NCI-H2081 (cell line): Measurements from ENCODE around the gene TTC7B.
A peak's percentile ranks its signal among the peaks of the same experiment; 100 is the strongest.

ENCODE experiments used
- DNase-seq, 2 experiments: peaks; one replicate each; lab custom pipeline; 2025; lab: John Stamatoyannopoulos, UW

TTC7B gene

DNA sequence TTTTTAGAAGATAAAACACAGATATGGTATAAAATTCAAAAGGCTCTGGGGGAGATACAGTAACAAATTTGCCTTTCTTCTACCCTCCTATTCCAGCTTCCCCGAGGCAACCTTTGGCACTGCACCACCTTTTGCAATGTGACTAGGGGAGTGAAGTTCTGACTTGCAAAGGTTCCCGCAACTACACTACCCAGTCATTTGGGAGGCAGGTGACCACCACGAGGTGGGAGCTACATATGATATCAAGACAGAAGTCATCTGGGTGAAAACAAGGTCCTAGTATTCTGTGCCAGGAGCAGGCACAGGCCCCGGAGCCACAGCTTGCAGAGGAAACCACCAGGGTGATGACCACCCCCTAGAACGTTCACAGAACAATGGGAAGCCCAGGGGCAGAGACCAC lies 141.5 kb downstream of the TTC7B start:
- no peak for DNase-seq

DNA sequence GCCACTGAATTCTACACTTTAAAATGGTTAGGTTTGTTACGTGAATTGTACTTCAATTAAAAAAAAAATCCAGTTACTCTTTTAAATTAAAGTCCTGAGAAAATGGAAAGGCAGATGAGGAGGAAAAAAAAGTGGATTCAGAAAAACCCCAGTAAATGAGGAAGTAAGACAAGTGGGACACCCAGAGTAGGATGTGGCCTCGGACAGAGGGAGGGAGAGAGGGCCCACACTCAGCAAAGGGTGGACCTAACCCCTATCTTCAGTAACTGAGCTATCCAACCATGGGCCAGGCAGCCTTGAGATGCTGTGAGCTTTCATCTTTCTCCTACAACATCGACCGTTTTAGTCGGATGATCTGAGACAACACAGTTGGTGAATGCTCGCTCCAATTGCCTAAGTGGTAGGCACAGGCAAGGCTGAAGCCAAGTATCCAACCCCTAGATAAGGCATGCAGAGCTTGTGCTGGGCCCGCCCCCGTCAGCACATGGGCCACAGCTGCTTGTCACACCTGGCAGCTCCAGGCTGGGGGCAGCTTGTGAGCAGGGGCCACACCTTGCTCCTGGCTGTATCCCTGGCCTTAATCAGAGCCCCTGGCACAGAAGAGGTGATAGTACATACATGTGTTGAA lies 142.1 kb downstream of the TTC7B start:
- DNase-seq, result no peak

DNA sequence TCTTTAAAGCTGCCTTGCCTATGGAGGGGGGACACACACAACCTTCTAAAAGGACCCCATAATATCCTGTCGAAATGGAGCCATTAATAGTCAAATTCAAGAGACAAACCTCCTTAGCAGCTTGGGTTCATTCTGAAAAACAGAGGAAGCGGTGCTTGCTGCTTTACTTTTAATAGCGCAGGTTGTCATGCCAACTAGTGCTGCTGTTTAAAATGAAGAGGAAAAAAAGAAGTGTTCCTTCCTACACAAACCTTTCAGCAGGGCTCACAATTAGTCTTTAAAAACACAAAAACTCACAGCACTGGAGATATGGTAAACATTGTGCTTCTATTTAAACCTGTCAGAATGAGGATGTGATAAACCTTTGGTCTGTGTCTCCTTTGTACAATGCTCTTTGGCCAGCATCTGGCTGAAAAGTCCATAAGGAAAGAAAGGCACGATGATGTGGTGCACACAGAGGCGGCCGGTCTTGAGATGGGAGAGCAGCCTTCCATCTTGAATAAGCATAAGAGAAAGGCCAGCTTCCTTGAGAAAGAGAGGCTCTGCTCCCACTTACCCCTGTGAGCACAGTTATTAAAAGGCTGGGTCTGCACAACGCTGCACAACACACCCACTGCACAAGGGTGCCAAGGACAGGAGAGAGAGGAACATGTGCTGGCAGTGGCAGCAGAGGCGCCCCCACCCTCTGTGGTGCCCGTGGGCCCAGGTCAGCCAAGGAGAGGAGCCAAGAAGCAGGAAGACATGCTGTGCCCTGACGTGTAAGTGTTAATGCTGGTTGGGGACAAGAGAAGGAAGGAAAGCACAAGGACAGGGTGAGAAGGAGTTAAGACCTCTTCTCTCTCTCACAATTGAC lies 144.6 kb downstream of the TTC7B start:
- peak; percentile 16 to 41 for DNase-seq

DNA sequence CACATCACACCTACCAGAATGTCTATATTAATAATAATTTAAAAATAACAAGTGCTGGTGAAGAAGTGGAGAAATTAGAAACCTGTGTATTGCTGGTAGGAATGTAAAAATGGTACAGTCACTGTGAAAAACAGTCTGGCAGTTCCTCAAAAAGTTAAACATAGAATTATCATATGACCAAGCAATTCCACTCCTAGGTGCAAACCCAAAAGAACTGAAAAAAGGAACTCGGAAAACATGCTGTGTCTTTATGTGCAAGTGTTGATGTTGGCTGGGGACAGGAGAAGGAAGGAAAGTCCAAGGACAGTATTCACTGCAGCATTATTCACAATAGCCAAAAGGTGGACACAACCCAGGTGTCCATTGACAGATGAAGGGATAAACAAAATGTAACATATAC lies 146.5 kb downstream of the TTC7B start:
- no peak for DNase-seq

DNA sequence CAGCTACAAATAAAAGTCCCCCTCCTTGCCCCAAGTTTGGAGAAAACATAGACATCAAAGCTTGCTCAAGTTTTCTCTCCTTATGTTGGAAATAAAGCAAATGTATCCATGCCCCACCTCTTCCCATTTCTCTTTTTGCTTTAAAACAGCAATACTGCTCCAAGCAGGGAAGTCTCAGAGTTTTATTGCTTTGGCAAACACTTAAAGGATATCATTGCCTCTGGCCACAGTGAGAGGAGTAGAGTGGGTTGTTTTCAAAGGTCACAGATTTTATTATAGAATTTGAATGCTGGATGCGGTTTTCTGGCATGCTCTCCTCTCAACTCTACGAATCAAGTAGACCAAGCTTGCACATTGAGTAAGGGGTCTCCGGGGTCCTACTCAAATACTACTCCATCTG lies 149.7 kb downstream of the TTC7B start:
- DNase-seq, result no peak

DNA sequence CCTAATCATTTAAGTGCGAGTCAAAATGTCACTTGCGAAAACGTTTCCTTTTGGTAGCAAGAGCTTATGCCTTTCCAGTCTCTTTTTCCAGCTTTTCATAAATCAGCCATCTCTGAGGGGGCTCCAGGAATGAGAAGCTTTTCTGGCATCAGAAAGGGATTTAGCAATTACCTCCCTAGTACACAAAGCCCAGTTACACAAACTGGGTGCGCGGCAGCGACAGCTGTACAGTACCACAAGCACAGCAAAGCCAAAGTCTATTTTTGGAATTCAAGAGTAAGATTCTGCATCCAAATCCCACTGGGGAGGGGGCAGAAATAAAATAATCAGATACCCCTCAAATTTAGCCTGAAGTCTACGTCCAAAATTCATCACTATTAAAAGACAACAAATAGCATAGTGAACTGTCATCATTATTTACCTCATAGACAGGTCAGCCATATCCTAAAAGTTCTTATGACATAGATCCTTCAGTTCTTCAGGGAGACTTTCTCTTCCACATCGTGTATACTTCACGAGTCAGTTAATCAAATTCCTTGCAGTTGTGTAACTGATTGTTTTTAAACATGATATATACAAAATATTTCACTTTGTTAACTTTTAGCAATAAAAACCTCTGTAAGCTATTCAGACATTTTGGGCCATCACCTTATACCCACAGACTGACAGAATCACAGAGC lies 150.8 kb downstream of the TTC7B start:
- peak in 1 of 2 experiments; percentile 26 for DNase-seq

DNA sequence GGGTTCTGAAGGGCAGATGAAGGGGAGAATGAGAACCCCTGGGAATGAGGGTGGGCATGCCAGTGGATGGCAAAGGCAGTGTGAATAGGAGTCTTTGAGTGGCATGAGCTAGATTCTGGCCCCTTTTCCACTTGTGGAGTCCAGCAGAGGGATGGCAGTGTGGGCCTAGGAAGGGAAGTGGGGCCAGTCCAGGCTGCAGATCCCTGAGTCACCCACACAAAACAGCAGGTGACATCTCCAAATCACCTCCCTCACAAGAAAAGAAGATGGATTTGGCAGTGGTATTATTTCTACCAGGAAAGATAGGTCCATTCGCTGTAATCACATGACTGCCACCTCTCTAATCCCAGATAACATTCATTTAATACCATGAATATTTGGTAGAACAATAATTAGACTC lies 151.3 kb downstream of the TTC7B start:
- no peak for DNase-seq

DNA sequence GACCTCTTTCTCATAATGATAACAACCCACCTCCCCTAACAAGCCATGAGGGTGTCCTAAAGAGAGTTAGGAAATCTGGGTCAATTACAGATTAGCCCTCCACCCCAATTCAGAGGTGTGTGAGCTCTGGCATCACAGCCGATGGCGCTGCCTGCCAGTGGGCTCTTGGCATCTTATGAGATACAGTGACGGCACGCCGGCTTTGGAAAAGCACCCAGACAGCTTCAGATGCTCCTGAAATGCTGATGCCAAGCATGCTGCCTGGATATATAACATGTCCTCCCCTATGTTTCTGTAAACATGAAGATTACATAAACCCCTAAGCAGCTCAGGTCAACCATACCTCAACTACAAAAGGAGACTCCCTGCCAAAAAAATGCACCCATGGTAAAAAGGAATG lies 152.6 kb downstream of the TTC7B start:
- DNase-seq, result no peak

DNA sequence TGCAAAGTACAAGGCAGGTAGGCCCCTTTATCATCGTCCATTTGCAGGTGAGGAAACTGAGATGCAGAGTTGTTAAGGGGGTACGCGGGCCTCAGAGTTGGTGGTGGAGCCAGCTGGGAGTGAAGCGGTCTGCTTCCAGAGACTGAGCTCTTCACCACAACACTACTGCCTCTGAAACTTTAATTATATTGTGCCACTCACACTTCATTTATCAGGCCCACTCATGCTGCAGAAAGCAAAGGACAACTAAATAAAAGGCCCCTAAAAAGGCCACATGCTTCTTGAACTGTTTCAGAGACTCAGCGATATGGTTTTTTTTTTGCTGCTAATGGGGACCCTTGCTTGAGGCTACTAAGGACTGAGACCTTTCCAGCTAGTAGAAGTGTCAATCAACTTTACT lies 153.1 kb downstream of the TTC7B start:
- DNase-seq, result no peak

DNA sequence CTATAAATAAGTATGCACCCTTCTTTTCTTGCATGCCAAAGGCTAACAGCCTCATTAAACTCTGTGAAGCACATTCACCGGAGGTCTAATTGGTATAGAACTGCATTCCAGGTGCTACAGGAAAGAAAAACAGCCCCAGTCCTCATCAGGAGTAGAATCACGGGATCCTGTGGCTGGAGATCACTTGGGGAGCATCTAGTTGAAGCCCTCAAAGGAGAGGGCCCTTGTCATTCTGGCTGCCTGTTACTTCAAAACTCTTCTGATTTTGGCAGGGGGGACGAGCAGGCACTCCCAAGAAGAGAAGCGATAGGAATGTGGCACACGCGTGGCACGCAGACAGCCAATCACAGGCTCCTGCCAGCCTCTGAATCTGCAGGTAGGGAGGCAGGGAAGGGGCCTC lies 154.4 kb downstream of the TTC7B start:
- DNase-seq, result no peak

DNA sequence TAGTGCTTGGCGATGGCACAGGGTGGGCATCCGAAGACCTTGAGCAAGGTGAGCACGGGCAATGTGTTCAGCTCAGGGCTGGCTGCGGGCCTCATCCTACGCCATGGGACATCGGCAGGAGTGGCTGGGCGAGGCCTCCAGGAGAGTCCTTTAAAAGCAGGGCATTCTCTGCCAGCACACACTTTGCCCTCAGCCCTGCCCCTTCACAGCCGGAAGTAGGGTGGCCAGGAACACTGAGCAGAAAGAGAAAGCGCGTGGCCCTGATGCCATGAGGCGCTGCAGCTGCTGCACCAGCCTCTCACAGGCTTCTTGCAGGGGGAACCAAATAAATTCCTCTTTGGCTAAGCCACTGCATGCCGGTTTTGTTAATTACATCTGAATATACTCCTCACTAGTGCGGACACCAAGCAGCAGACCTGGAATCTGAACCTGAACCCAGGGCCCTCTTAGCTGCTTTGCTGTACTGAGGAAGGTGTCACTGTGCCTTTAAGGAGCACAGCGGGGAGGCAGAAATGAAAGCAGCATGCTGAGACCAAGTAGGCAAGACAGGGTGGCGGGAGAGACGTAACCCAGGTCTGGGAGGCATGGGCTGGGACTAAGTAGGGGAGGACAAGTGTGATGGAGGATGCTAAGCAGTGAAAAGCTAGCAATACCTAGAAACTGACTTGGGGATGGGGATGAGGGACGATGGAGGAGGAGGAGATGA lies 155.2 kb downstream of the TTC7B start:
- no peak for DNase-seq

DNA sequence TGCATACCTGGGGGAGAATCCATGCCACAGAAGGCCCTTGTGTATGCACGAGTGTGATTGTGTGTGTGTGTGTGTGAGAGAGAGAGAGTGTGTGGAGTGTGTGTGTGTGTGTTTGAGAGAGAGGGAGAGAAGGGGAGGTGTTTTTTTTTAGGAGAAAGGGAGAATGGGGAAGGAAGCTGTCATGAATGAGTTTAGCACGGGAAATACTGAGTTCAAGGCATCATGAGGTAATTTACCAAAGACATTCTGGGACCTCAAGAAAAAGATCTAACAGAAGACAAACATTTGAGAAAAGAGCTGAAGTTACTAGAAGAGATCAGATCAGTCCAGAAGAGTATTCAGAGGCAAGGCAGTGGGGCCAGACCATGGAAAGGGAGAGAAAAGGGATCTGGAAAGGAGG lies 157.1 kb downstream of the TTC7B start:
- DNase-seq, result no peak

DNA sequence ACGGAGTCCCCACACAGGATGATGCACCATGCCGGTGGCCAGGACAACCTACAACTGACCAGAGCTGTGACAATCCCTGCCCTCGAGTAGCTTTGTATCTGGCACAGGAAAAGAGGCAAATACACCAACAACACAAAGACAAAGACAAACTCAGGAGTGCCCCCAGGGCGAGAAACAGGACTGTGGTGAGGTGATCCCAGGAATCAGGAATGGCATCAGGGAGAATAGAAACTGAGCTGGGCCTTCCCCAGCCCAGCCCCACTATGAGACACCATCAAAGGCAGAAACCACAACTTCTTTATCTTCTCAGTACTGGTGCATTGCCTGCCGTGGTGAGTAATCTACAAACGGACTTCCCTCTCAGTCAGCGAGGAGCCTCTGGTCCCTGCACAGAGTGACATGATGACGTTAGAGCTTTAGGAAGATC lies 157.7 kb downstream of the TTC7B start:
- no peak for DNase-seq

DNA sequence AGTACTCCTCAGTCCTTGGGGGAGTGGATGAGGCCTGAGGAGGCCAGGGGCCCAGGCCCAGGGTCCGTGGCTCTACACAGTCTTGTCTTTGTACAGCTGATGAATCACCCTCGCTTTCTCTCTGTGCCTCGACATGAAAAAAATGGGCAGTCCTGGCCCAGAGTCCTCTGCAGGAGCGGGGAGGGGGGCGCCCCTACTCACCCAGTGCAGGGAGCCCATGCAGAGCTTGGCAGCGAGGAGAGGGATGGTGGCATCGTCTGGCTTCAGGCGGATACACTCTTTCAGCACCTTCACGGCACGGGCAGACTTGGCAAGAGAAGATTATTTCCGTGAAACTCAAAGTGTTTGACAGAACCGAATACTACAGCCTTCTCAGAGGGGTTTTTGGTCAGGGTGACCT lies 159.3 kb downstream of the TTC7B start:
- no peak for DNase-seq

DNA sequence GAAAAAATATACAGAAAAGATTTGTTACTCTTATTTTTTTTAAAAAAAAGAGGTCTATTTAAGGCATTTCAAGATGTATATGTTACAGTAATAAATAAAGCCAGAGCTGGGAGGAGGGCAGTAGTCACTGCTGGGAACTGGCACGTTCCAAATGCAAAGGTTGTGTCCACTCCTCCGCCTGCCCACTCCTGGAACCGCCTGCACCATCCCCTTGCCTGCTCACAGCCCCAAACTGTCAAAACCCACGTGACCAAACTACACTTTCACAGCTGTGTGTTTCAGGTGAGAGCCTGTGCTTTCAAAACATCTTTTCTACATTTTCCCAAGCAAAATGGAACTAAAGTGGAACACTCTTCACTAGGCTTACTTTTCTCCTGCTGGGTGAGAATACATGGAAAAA lies 160.4 kb downstream of the TTC7B start:
- DNase-seq, result no peak

DNA sequence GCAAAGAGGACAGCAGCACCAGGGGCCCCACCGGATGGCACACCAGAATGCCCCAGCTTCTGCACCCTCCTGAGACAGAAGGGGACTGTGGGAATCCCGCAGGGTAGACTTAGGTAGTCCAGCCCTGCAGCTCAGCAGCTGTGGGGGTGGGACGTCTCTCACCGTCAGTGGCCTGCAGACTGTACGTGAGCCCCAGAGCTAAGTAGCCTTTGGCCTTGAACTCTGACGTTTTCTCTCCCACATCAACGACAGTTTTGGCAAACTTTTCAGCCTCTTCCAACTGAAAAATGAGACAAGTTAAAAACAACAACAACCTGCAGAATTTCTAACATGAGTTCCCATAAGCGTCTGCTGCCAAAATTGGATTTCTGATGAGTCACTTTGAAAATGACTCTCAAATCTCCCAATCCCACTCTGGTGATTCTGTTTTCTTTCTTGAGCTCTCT lies 161.4 kb downstream of the TTC7B start:
- no peak for DNase-seq

DNA sequence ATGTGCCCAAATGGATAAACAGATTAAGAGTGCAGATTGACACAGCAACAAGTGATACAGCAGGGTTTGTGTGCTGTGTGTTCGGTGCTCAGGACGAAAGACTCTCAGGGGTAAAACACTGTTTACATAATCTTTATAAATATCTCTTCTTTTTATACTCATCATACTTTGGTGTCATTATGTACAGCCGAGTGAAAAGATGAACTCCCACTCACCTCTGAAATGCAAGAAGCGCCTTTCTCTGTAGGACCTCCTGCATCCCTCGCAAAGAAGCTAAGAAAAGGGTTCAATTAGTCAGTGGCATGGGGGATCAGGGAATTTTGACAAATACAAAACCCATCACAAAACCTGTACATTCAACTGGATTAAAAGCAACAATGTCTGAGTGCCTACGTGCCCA lies 163.6 kb downstream of the TTC7B start:
- no peak for DNase-seq

DNA sequence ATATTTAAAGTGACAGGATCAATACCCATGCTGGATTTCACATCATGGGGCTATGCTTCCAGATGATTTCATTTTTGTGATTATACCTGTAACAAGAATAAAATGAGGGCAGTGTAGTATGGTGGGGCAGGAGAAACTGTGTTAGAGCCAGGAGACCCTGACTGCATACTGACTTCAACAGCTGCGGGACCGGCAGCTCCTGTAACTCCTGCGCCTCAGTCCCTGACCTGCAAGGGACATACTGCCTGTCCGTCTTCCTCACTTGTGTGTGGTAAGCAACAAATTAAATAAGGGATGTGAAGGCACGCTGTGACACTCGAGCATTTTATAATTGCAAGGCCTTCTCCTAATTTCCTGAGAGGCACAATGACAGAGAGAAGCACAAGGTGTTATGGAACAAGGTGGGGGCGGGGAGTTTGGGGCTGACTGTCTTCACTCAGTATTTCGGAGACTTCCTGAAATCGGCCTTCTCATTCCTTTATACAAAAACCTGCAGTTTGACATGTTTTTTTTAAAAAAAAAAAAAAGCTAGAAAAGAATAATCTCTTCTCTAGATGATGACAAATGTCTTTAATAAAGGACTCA lies 164.2 kb downstream of the TTC7B start:
- DNase-seq, result no peak

DNA sequence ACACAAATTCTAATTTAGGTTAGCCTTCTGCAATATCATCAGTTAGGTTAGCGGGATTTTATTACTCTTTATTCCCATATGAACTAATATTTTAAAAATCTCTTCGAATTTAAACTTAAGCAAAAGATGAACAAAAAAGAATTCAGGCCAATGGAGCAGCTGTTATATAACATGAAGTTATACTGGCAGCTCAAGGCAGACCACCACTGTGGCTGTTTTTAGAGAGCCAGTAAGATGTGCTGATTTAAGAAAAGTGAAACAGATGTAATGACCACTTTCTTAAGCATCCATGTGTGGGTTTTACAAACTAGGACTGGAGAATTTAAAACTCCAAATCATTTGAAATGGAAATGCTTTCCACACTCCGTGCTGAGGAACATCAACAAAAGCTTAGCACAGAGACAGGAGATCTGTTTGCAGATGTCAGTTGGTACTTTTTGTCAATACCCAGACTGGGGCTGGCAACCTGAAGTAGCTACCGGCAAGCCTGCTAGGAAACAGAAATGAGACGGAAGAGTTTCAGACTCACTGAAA lies 164.9 kb downstream of the TTC7B start:
- no peak for DNase-seq

DNA sequence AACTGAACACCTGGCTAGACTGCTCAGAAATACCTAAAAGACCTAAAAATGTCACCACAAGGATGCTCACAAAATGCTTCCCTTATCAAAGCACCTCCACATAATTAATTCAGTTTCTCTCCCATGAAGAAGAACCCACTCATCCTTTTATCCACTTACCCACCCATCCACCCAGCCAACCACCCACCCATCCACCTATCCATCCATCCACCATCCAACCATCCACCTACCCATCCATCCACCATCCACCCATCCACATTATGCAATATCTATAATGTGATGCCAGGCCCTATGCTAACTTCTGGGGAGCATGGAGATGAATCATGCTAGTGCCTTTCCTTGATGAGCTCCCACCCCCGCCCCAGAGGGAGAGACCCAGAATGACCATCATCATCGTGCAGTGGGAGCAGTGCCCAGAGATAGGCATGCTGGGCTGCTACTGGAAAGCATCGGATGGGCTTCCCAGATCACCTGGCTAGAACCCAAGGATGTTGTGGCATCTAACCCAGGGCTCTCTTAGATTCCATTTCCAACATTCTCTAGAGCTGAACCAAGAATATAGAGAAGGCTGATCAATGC lies 166.6 kb downstream of the TTC7B start:
- DNase-seq, result no peak

DNA sequence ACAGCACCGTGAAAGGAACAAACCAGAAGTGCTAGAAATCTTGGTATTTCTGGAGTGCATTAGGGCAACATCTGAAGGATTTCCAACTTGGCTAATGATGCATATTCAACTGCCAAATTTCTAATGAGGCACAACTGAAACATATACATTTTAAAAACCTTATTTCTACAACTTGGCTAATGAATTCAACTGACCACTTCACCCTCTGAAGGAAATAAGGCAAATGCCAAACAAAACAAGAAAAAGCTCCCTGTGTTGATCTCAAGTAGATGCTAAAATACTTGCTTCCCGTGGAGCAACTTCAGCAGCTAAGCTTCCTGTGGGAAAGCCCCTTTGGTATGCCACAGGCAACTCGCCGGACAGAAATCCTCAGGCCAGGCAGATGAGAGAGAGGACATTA lies 167.1 kb downstream of the TTC7B start:
- no peak for DNase-seq
